IPS DF 6.9 (cell line): ENCODE data around the gene LGI4.
A peak's percentile ranks its signal among the peaks of the same experiment; 100 is the strongest.
"Not testable (repeated sequence)": the region's sequence is repeated elsewhere in the genome, so short reads cannot be mapped to it uniquely, and the experiment has no call there.

Source experiments
- DNase-seq: peaks from one replicate; pipeline ENCODE4 v3.0.0-alpha.2; 2013; ENCODE audit warnings: low read depth, low spot score
- H3K27ac ChIP-seq: one replicate; pipeline ENCODE4 v1.5.1; 2013; ENCODE audit warnings: low read length, control low read depth
- H3K27me3 ChIP-seq: 2 replicates; pipeline ENCODE4 v1.6.1; 2013; ENCODE audit warnings: mild to moderate bottlenecking, low read length; ENCODE audit not compliant: control insufficient read depth, insufficient read depth
- H3K36me3 ChIP-seq: 2 replicates; pipeline ENCODE4 v1.6.1; 2013; ENCODE audit warnings: low read length; ENCODE audit not compliant: control insufficient read depth, insufficient read depth
- H3K4me1 ChIP-seq: 2 replicates; pipeline ENCODE4 v1.6.1; 2013; ENCODE audit warnings: low read length; ENCODE audit not compliant: control insufficient read depth, insufficient read depth
- H3K4me3 ChIP-seq: 2 replicates; pipeline ENCODE4 v1.5.1; 2013; ENCODE audit warnings: mild to moderate bottlenecking, low read length
- H3K9me3 ChIP-seq: 2 replicates; pipeline ENCODE4 v1.6.1; 2013; ENCODE audit warnings: low read length, inconsistent platforms; ENCODE audit not compliant: control insufficient read depth, insufficient read depth
- WGBS: extraction: QIAGEN DNeasy Blood & Tissue Kit; methylation state at CpG from one replicate; pipeline ENCODE4 v1.1.7; 2013; ENCODE audit warnings: mixed read lengths, missing lambda C conversion rate; ENCODE audit not compliant: insufficient read length, insufficient coverage; 5-methylcytosine and 5-hydroxymethylcytosine counted together

Gene LGI4

DNA sequence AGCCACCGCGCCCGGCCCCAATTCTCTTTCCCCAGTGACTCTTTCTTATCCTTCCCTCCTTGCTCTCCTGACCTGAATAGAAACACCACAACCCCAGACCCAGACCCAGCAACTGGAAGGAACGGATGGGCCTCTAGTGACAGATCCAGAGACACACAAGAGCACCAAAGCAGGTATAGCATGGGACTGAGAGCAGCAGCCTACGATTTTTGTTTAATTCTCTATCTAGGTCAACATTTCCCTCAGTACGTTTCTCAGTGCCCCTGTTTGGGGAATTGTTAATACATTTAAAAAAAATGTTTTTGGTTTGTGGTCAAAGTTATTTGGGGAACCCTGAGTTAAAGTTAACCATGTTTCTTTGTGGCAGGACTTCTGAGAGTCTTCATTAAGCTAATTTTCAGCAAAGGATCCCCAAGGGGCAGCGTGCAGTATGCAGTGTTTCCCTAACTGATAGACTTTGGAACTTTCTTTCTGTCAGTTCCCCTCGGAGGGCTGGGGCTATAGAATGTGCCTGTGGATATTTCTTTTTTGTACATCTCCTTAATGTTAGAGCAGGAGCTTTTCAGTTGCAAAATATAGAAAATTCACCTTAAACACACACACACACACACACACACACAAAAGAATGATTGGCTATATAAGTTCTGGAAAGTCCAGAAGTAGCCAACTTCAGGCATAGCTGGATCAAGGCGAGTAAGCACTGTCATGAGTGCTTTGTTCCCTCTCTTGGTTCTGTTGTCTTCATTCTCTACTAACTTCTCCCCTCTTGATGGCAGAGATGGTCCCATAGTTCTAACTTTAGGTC is 26.0 kb upstream of the LGI4 start:
- WGBS: no CpG with 5 or more reads among the region's 9 CpGs
- Histone ChIP-seq H3K36me3 (peaks cover 18% of the 10 kb centered on the region; the same call in 1 of the 2 replicates), H3K27me3 (no peaks in the 10 kb centered on the region), H3K27ac (no peak overlapping the region), H3K9me3 (no peaks in the 10 kb centered on the region; the same call in 1 of the 2 replicates), H3K4me3 (no peak overlapping the region), H3K4me1 (no peaks in the 10 kb centered on the region; the same call in 1 of the 2 replicates)
- DNase-seq: no peak

DNA sequence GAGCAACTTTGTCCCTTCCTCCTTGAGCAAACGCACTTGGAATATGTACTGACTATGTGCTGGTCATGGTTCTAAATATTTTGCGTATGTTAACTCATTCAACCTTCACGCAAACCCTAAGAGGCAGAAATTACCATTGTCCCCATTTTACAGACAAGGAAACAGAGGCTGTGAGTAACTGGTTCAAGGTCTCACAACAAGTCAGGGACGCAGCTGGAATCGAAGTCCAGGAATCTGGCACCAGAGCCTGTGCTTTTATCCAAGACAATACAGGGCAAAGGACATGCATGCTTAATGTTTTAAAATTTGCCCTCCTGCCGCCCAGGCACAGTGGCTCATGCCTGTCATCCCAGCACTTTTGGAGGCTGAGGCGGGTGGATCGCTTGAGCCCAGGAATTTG is 24.7 kb upstream of the LGI4 start:
- peaks cover 4% of the 10 kb centered on the region; the same call in 1 of the 2 replicates for H3K4me1 ChIP-seq
- H3K9me3 ChIP-seq: no peaks in the 10 kb centered on the region; the same call in 1 of the 2 replicates
- H3K27ac ChIP-seq: no peak overlapping the region
- H3K36me3 ChIP-seq: peaks cover 18% of the 10 kb centered on the region; the same call in 1 of the 2 replicates
- WGBS: no CpG with 5 or more reads among the region's 8 CpGs
- H3K4me3 ChIP-seq: no peak overlapping the region
- DNase-seq: no peak
- H3K27me3 ChIP-seq: no peaks in the 10 kb centered on the region

DNA sequence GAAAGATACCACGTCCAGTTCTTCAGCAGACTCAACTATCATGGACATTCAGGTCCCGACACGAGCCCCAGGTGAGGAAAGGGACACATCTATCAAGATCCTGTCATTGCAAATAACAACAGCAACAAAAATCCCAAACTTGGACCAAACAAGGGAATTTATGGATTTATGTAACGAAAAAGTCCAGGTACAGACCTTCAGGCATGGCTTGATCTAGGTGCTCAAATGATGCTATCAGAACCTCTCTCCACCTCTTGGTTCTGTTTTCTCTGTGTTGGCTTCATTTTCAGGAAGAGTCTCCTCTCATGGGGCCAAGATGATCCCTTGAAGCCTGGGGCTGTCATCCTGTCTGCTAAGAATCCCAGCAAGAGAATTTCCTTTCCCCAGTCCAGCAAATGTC is 22.6 kb upstream of the LGI4 start:
- Histone ChIP-seq H3K4me3 (no peak overlapping the region), H3K27ac (no peak overlapping the region), H3K27me3 (no peaks in the 10 kb centered on the region), H3K4me1 (peaks cover 7% of the 10 kb centered on the region; the same call in 1 of the 2 replicates), H3K9me3 (no peaks in the 10 kb centered on the region), H3K36me3 (peaks cover 11% of the 10 kb centered on the region; the same call in 1 of the 2 replicates)
- no CpG with 5 or more reads among the region's 4 CpGs for WGBS
- DNase-seq: no peak

DNA sequence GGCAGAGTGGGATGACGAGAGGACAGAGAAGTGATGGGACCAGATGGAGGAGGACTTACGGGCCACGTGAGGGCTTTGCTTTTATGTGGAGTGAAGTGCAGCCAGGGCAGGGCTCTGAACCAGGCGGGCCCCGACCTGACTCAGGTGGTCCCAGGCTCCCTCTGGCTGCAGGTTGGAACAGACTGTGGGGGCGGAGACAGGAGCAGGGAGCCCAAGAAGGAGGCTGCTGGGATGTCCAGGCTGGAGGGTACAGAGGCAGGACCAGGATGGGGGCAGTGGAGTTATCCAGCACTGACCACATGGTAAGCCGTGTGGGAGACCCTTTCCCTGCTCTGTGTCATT is 21.8 kb upstream of the LGI4 start:
- Histone ChIP-seq H3K4me1 (peaks cover 7% of the 10 kb centered on the region; the same call in 1 of the 2 replicates), H3K36me3 (peaks cover 11% of the 10 kb centered on the region; the same call in 1 of the 2 replicates), H3K27me3 (no peaks in the 10 kb centered on the region), H3K9me3 (no peaks in the 10 kb centered on the region), H3K4me3 (no peak overlapping the region), H3K27ac (no peak overlapping the region)
- DNase-seq: no peak
- whole genome bisulfite sequencing: no CpG with 5 or more reads among the region's 7 CpGs

DNA sequence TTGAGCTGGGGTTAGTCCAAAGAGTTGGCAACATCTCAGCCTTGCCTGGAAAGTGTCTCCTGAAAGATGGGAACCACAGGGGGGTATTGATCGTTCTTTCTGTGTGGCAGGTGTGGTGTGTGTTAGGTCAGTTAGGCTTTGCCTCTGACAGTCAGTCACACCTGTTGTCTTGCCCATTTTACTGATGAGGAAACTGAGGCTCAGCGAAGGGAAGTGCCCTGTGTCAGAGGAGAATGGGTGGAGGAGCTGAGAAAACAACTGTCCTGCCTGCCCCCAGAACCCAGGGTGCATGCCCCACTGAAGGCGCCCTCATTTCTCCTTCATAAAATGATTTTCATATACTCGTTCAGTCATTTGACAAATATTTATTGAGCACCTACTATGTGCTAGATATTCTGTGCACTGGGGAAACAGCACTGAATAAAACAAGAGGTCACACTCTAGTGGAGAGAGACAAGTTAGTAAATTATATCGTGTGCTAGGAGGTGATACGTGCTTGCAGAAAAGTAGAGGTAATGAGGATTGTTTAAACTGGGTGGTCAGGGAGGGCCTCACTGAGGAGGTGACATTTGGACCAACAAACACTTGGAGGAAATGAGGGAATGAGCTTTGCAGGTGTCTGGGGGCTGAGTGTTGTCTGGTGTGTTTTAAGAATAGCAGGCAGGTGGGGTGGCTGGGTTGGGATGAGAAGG is 21.3 kb upstream of the LGI4 start:
- no peaks in the 10 kb centered on the region for H3K27me3 ChIP-seq
- H3K36me3 ChIP-seq: peaks cover 7% of the 10 kb centered on the region; the same call in 1 of the 2 replicates
- no peak overlapping the region for H3K4me3 ChIP-seq
- no peaks in the 10 kb centered on the region for H3K9me3 ChIP-seq
- no peak for DNase-seq
- WGBS: no CpG with 5 or more reads among the region's 6 CpGs
- H3K4me1 ChIP-seq: peaks cover 7% of the 10 kb centered on the region; the same call in 1 of the 2 replicates
- no peak overlapping the region for H3K27ac ChIP-seq

DNA sequence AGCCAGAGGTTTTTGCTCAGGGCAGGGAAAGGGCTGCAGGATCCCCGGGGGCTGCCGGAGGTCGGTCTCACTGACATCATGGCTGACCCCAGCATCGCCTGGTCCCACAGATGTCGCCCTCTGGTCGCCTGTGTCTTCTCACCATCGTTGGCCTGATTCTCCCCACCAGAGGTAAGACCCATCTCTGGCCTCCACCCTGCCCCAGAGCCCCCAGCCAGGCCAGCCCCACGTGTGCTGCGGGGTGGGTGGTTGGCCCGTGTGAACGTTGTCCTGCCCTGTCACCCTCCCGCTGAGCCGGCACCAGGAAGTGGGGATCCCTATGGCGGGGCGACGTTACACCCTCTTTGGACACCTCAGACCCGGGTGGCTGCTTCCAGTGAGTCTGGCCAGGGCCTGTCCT is 20.6 kb upstream of the LGI4 start:
- no CpG with 5 or more reads among the region's 17 CpGs for WGBS
- no peak overlapping the region for H3K27ac ChIP-seq

DNA sequence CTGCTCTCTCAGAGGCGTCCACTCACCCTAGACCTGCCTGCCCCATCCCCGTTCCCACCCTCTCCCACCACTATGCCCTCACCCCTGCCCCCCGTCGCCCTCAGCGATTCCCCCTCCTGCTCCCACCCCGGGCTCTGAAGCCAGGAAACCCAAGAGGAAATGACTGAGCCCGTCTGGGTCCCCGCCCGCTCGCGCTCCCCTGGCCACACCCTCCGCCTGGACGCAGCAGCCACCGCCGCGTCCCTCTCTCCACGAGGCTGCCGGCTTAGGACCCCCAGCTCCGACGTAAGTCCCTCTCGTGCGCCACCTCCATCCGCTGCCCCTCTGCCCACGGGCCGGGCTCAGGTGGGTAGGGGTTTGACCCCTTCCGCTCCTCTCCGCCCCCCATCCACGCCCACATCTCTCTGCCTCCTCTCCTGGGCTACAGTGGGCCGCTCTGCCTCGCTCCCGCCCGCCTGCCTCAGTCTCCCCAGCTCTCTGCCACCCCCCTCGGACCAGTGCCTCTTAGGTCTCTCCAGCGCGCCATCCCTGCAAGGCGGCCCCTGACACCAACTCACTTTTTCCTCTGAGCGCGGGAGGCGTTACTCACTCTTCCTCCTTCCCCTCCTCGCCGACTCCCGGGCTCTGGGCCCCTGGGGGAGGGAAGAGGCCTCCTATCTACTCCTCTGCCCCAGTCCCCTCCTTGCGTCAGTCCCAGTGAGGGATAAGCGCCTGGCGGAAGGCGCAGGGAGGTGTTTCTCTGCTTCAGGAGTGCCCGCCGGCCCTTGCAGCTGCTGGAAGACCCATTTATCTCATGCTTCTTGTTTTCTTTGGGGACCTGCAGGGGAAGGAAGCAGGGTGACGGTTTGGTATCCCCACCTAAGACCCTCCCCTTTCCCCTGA is 19.9 kb upstream of the LGI4 start, which contains the start of gene FXYD5:
Gene FXYD5, plus strand, starts transcription at position 211 of the 882 bp plus-strand sequence. CDS start 816 bp downstream, outside the sequence.
- no peak for DNase-seq
- peaks cover 7% of the 10 kb centered on the region; the same call in 1 of the 2 replicates for H3K4me1 ChIP-seq
- peaks cover 7% of the 10 kb centered on the region; the same call in 1 of the 2 replicates for H3K36me3 ChIP-seq
- no peak within 1 kb of the TSS for H3K27ac ChIP-seq
- H3K4me3 ChIP-seq: peak within 1 kb of the TSS; percentile 71
- H3K27me3 ChIP-seq: no peaks in the 10 kb centered on the region
- no CpG with 5 or more reads among the region's 49 CpGs for WGBS
- no peaks in the 10 kb centered on the region for H3K9me3 ChIP-seq

More for the DNA sequence above, 20.6 kb upstream of the LGI4 start:
- H3K4me1 ChIP-seq: peaks cover 7% of the 10 kb centered on the region; the same call in 1 of the 2 replicates
- no peak for DNase-seq
- H3K4me3 ChIP-seq: peak overlapping the region; percentile 71; the same call in 1 of the 2 replicates
- H3K27me3 ChIP-seq: no peaks in the 10 kb centered on the region
- H3K9me3 ChIP-seq: no peaks in the 10 kb centered on the region
- H3K36me3 ChIP-seq: peaks cover 7% of the 10 kb centered on the region; the same call in 1 of the 2 replicates

DNA sequence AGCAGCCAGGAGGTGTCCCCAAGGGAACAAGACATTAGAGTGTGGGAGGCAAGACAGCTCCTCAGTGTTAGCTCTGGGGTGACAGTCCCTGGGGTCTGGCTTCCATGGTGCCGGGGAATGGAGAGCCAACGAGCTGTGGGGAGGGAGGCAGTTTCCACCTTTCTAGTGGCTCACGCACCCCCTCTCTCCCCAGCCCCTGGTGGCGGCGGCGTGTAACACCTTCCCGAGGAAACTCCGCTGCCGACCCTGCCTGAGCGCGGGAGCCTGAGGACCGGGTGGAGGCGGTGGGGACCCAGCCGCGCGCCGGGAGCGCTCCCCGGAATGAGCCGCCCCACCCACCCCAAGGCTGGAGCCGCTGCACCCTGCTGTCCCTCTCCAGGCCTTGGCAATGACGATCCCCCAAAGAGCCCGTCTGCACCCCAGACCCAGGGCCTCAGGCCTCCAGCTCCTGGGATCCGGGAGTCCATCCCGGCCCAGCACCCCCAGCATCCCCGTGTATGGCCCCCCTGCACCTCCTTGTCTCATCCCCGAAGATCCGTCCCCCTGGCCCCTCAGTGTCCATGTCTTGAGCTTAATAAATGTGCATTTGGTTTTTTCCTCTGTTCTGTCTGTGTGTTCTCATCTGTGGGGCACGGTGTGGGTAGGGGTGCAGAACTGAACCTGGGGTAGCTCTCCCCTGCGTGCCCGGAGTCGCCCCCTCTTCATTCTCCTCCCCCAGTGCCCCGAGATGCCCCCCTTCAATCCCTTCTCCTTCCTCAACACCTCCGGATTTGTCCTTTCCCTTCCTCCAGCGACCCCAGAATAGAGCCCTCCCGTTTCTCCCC is 19.1 kb upstream of the LGI4 start:
- Histone ChIP-seq H3K4me3 (peak overlapping the region; percentile 71; the same call in 1 of the 2 replicates), H3K27me3 (no peaks in the 10 kb centered on the region), H3K36me3 (no peaks in the 10 kb centered on the region), H3K4me1 (peaks cover 7% of the 10 kb centered on the region; the same call in 1 of the 2 replicates), H3K9me3 (no peaks in the 10 kb centered on the region), H3K27ac (no peak overlapping the region)
- no CpG with 5 or more reads among the region's 36 CpGs for WGBS
- DNase-seq: no peak

DNA sequence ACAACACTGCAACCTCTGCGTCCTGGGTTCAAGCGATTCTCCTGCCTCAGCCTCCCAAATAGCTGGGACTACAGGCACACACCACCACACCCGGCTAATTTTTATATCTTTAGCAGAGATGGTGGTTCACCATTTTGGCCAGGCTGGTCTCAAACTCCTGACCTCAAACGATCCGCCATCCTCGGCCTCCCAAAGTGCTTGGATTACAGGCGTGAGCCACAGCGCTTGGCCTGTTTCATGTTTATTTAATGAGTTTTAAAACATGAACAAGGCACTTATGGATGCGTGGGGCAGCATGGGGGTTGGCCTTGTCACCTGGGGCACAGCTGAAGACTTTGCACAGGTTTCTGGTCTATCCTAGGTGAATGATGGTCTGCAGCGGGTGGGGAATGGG is 18.3 kb upstream of the LGI4 start:
- not testable (repeated sequence) for H3K4me1 ChIP-seq, DNase-seq, H3K4me3 ChIP-seq, H3K9me3 ChIP-seq, H3K27me3 ChIP-seq, H3K36me3 ChIP-seq, H3K27ac ChIP-seq
- no CpG with 5 or more reads among the region's 10 CpGs for WGBS
